Body of pancreas (tissue), 4 donors: Measurements from ENCODE around the gene STIM1.

Experiments
- CTCF ChIP-seq, 7 experiments: fragments of 450-650 bp in 4 of 7; fragments of 200-600 bp in 3 of 7; sonication (generic) in 3 of 7; IDR thresholded peaks; one replicate each; pipeline ENCODE4 v1.5.1; 2016 to 2019; ENCODE audit warnings: antibody characterized with exemption in 7 of 7
- POLR2A ChIP-seq, 3 donors: fragments of 450-650 bp; IDR thresholded peaks; one replicate each; pipeline ENCODE4 v1.6.1; 2016; ENCODE audit warnings: antibody characterized with exemption in 3 of 3, mild to moderate bottlenecking in 2 of 3

GRCh38 chr11:4103269-4103668 is 247.8 kb downstream of the STIM1 start:
- TF ChIP-seq POLR2A (IDR thresholded peaks at IDR 0.05) (no peak), CTCF (IDR thresholded peaks at IDR 0.05) (no peak)
